Loucy (cell line): ENCODE results near the gene INHBB.

Source experiments
- CTCF ChIP-seq: fragments of 200-600 bp; sonication (generic); conservative IDR thresholded peaks from 2 replicates; pipeline ENCODE4 v1.5.1; 2014; ENCODE audit warnings: mild to moderate bottlenecking, antibody characterized with exemption, low read length
- EZH2phosphoT487 ChIP-seq: fragments of 200-600 bp; IDR thresholded peaks from 2 replicates; pipeline ENCODE4 v1.6.1; 2018; ENCODE audit warnings: antibody characterized with exemption, mild to moderate bottlenecking, moderate library complexity, borderline replicate concordance

- TF ChIP-seq CTCF (no peak), EZH2phosphoT487 (no peak)
Observed at GRCh38 chr2:120300385-120300784, 45.6 kb upstream of the INHBB start.
